GM19043 (cell line): ENCODE results near the gene SOCS1.

Source experiments
- ATAC-seq: cut with Tn5 transposase; IDR thresholded peaks from one replicate; pipeline ENCODE4 v1.9.1; 2021; ENCODE audit warnings: low read depth; ENCODE audit not compliant: unreplicated experiment

Gene SOCS1

DNA sequence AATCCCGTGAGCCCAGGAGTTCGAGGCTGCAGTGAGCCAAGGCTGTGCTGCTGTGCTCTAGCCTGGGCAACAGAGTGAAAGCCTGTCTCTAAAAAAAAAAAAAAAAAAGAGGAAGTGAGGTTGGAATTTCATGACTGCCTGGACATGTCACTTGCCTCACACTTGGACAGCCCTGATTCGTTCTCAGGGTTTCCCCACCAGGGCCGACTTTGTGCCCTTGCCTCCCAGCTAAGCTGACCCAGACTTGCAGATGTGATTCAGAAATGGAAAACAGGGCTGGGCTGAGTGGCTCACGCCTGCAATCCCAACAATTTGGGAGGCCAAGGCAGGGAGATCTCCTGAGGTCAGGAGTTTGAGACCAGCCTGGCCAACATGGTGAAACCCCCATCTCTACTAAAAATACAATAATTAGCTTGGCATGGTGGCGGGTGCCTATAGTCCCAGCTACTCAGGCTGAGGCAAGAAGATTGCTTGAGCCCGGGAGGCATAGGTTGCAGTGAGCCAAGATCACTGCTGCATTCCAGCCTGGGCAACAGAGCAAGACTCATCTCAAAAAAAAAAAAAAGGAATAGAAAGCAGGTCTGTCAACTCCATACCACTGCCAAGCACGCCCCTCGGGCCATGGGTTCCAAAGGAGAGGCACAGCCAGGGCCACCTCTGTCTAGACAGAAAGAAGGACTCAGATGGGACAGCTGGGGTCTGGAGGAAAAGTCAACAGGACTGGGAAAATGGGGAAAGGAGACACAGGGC is 46.9 kb downstream of the SOCS1 start:
- ATAC-seq: no peak

DNA sequence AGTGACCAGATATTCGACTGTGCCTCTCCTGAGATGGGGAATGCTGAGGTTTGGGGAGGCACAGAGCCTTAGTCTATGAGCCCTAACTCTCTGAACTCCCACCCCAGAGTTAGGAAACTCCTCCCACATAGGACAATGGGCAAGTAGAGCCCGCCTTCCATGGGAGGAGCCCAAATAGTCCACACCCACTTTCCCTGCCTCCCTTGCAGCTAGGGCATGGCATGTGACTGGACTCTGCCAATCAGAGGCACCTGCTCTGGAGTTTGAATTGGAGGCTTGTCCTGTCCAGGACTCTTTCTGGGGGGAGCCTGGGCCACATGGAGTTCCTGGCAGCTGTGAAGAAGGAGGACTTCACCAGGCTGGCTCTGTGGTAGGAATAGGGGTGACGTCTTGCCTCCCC is 48.4 kb downstream of the SOCS1 start:
- no peak for ATAC-seq

DNA sequence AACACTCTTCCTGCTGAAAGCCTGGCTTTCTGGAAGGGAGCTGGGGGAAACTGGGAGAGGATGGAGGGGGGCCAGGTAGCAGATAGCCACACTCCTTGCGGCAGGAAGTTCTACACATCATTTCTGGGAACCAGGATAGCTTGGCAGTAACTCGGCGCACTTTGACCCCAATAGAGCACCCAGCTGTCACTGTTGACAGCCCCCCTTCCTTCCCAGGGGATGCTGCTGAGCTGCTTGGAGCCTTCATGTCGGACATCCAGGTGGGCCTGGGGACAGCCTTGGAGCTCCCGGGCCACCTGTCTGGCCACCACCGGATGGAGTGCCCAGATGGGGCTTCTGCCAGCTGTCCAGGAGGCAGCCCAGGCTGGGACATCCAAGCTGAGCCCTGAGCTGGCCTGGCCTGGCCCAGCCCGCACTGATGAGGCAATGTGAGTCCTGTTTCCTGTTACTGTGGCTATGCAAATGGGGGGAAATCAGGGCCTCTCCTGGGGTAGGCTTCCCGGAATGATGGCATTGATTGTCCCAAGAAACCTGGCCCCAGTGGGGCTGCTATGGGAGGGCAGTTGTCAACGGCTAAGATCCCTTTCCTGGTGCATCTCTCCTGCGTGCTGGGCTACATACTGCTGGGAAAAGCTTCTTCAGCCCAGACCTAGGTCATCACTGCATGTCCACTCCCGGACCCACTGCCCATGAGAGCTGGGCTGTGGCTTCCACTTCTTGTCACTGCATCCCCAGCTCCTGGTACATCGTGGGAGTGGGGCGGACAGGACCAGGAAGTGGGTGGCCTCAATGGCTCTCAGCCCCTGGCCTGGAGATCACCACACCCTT is 50.0 kb downstream of the SOCS1 start:
- ATAC-seq: no peak

DNA sequence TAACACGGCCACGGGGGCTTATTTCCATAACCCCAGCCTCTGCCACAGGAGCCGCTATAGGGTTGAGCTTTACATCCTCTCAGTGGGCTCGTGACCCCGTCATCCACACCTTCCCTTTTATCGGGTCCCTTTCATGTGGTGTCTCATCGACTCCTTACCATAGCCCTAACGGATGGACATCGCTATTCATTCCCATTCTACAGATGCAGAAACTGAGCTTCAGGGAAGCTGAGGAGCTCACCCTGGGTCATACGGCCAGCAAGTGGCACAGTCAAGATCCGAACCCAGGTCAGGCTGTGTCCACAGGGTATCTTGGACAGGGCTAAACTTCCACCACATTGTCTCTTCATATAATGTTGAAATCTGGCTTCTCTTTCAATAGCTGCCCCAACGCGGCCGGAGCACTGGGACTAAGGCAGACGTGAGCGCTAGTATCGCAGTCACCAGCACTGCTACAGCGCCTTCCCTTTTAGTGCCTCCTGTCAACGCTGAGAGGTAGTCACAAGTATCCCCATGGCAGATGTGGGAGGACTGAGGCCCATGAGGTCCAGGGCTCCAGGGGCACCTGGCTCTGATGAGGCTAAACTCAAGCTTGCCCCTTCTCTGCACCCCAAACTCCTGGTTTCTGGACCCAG is 50.8 kb downstream of the SOCS1 start:
- no peak for ATAC-seq

DNA sequence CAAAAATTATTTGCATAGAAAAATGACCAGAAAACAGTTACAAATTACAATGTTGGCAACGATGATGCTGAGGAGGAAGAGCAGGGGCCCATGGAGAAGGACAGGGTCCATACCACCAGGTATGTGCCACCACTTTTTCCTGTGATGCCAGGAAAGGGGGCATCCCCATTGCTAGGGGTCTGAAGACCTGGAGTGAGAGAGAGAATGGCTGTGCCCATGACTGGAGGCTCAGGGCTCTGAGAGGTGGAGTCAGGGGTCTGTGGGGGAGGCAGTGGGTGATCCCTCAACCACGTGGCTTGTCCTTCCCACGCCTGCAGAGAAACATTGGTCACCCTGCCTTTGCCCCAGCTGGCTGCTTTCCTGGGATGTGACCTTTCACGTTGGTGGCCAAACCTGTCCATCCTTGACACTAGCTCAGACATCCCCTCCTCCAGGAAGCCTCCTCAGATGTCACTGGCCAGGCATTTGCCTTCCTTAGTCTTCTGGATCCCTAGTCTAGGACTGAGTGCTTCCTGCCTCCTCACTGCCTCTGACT is 51.4 kb downstream of the SOCS1 start:
- ATAC-seq: no peak
